ENCODE measurements around the gene ABCG1. TPM values are rescaled to one million over a fixed set of nuclear protein-coding genes. Genes with fewer than 3 reads are reported as not detected.

Gene ABCG1
- total RNA-seq, 1 experiment from 2014 or later: 5.6 TPM

- Histone ChIP-seq H3K9me2 (ENCODE audit: insufficient read depth) (no peaks in the 10 kb centered on the region), H3F3A (ENCODE audit: insufficient read depth, low read depth) (no peaks in the 10 kb centered on the region), H4K20me1 (ENCODE audit: insufficient read depth) (no peaks in the 10 kb centered on the region), H3K36me3 (ENCODE audit: low read depth) (no peaks in the 10 kb centered on the region), H3K27ac (no peak overlapping the region), H3K9me3 (ENCODE audit: insufficient read depth, low read depth) (no peaks in the 10 kb centered on the region), H2AFZ (no peak overlapping the region), H3K4me2 (no peak overlapping the region), H3K79me2 (ENCODE audit: low read depth) (no peaks in the 10 kb centered on the region), H3K4me1 (replicated peaks; ENCODE audit: insufficient read depth) (no peaks in the 10 kb centered on the region), H3K4me3 (no peak overlapping the region), H3K27me3 (ENCODE audit: insufficient read depth, low read depth) (no peaks in the 10 kb centered on the region)
- intact Hi-C loops (cut with micrococcal nuclease; ENCODE audit: unreplicated experiment): no loop called here
- ChIA-PET POLR2A (ENCODE audit: unreplicated experiment) (no interaction called here), CTCF (no interaction called here)
- no peak for DNase-seq
- BruUV-seq (replicated peaks): no TSS peak
- TF ChIP-seq, protein P1, sequence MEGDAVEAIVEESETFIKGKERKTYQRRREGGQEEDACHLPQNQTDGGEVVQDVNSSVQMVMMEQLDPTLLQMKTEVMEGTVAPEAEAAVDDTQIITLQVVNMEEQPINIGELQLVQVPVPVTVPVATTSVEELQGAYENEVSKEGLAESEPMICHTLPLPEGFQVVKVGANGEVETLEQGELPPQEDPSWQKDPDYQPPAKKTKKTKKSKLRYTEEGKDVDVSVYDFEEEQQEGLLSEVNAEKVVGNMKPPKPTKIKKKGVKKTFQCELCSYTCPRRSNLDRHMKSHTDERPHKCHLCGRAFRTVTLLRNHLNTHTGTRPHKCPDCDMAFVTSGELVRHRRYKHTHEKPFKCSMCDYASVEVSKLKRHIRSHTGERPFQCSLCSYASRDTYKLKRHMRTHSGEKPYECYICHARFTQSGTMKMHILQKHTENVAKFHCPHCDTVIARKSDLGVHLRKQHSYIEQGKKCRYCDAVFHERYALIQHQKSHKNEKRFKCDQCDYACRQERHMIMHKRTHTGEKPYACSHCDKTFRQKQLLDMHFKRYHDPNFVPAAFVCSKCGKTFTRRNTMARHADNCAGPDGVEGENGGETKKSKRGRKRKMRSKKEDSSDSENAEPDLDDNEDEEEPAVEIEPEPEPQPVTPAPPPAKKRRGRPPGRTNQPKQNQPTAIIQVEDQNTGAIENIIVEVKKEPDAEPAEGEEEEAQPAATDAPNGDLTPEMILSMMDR (conservative IDR thresholded peaks at IDR 0.05): no peak
- no peak for TF ChIP-seq EZH2 (IDR thresholded peaks at IDR 0.05; ENCODE audit: low read depth)
Observed at GRCh38 chr21:42277593-42277992, 58.7 kb downstream of the ABCG1 start.

- no peaks in the 10 kb centered on the region for H3K9me3 ChIP-seq (ENCODE audit: insufficient read depth, low read depth)
- TF ChIP-seq, protein P1 (conservative IDR thresholded peaks at IDR 0.05): no peak
- no peak for TF ChIP-seq EZH2 (IDR thresholded peaks at IDR 0.05; ENCODE audit: low read depth)
- BruUV-seq (replicated peaks): no TSS peak
- no peak overlapping the region for H3K4me2 ChIP-seq
- intact Hi-C loops (cut with micrococcal nuclease; ENCODE audit: unreplicated experiment): no loop called here
- H3K4me1 ChIP-seq (replicated peaks; ENCODE audit: insufficient read depth): no peaks in the 10 kb centered on the region
- CTCF ChIA-PET: no interaction called here
- H4K20me1 ChIP-seq (ENCODE audit: insufficient read depth): no peaks in the 10 kb centered on the region
- no peak overlapping the region for H2AFZ ChIP-seq
- no peaks in the 10 kb centered on the region for H3K36me3 ChIP-seq (ENCODE audit: low read depth)
- H3K9me2 ChIP-seq (ENCODE audit: insufficient read depth): no peaks in the 10 kb centered on the region
- no peaks in the 10 kb centered on the region for H3K79me2 ChIP-seq (ENCODE audit: low read depth)
- H3F3A ChIP-seq (ENCODE audit: insufficient read depth, low read depth): no peaks in the 10 kb centered on the region
- POLR2A ChIA-PET (ENCODE audit: unreplicated experiment): no interaction called here
- H3K27me3 ChIP-seq (ENCODE audit: insufficient read depth, low read depth): no peaks in the 10 kb centered on the region
- H3K4me3 ChIP-seq: no peak overlapping the region
- no peak overlapping the region for H3K27ac ChIP-seq
- DNase-seq: no peak
Observed at GRCh38 chr21:42278451-42279149, 59.7 kb downstream of the ABCG1 start.

DNA sequence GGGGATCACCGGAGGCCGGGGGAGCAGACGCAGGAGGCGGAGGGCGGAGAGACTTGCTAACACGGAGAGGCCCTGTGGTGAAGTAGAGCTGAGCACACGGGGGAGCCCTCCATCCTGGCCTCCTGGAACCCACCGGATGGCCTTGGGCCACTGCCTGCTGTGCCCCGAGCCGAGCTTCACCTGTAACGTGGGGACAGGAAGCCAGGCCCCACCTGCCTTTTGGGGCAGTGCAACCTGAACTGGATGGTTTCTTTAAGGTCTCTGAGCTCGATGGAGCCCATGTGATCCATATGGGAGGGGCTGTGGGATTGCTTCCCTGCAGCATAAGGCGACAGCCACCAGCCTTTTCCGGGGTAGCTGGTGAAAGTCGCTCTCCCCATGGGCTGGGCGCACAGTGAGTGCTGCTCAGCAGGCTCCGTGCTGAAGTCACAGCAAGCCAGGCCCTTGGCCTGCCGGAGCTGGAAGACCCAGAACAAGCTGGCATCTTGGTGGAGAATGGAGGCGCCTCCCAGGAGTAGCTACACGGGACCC is 60.5 kb downstream of the ABCG1 start:
- H3K4me1 ChIP-seq (replicated peaks; ENCODE audit: insufficient read depth): no peaks in the 10 kb centered on the region
- H3K79me2 ChIP-seq (ENCODE audit: low read depth): no peaks in the 10 kb centered on the region
- intact Hi-C loops (cut with micrococcal nuclease; ENCODE audit: unreplicated experiment): no loop called here
- no peaks in the 10 kb centered on the region for H3K9me2 ChIP-seq (ENCODE audit: insufficient read depth)
- POLR2A ChIA-PET (ENCODE audit: unreplicated experiment): no interaction called here
- no peak overlapping the region for H3K4me2 ChIP-seq
- H3K9me3 ChIP-seq (ENCODE audit: insufficient read depth, low read depth): no peaks in the 10 kb centered on the region
- no peaks in the 10 kb centered on the region for H3K36me3 ChIP-seq (ENCODE audit: low read depth)
- DNase-seq: no peak
- no peak for TF ChIP-seq EZH2 (IDR thresholded peaks at IDR 0.05; ENCODE audit: low read depth)
- TF ChIP-seq, protein P1 (conservative IDR thresholded peaks at IDR 0.05): no peak
- BruUV-seq (replicated peaks): no TSS peak
- H3K4me3 ChIP-seq: no peak overlapping the region
- H3K27ac ChIP-seq: no peak overlapping the region
- H2AFZ ChIP-seq: no peak overlapping the region
- no peaks in the 10 kb centered on the region for H3K27me3 ChIP-seq (ENCODE audit: insufficient read depth, low read depth)
- CTCF ChIA-PET: no interaction called here
- no peaks in the 10 kb centered on the region for H4K20me1 ChIP-seq (ENCODE audit: insufficient read depth)
- H3F3A ChIP-seq (ENCODE audit: insufficient read depth, low read depth): no peaks in the 10 kb centered on the region
